K562 (cell line): ENCODE data around the gene CLDN24. TPM values are rescaled to one million over a fixed set of nuclear protein-coding genes. Genes with fewer than 3 reads are reported as not detected.

ENCODE experiments used
- ATAC-seq: fragments of 200-7000 bp; cut with Tn5 transposase; 3 replicates; pipeline ENCODE4 v1.9.1; 2020; ENCODE audit warnings: moderate library complexity
- BruUV-seq: library from RNA; stranded (reverse); fragments of 400-500 nt; replicated peaks from 2 replicates; lab custom pipeline; 2021; lab: Mats Ljungman, UMichigan
- CTCF ChIA-PET: fragments of 300-600 bp; formaldehyde crosslinking; extraction: SDS; loops from one replicate; lab custom pipeline; 2021; ENCODE audit warnings: low intra/inter-chr PET ratio; lab: Yijun Ruan, JAX
- POLR2A ChIA-PET: fragments of 300-600, 350-650 bp; sonication (Branson Sonifier 250); formaldehyde crosslinking; extraction: SDS; loops from one replicate; lab custom pipeline; 2021; ENCODE audit warnings: antibody characterized with exemption, inconsistent platforms; lab: Yijun Ruan, JAX
- DNase-seq, 4 experiments: peaks; one replicate each; pipeline versions ENCODE4 v3.0.0 to v3.0.0-alpha.2; 2011 to 2018; ENCODE audit warnings: low spot score in 3 of 4, mixed read lengths in 3 of 4; ENCODE audit errors: extremely low read depth in 1 of 4
- FAIRE-seq: peaks from 2 replicates; lab custom pipeline; 2011; peaks lifted over from hg19 to GRCh38; lab: Jason Lieb, UNC
- H2AFZ ChIP-seq: 2 replicates; pipeline ENCODE4 v1.6.0; 2011; ENCODE audit warnings: low read depth, low read length, control low read depth, inconsistent platforms
- H3K27ac ChIP-seq: fragments of 200-600 bp; 3 replicates; pipeline ENCODE4 v1.8.0; 2011; ENCODE audit warnings: low read depth, mild to moderate bottlenecking, control low read depth, inconsistent platforms, low read length, moderate library complexity, mixed read lengths; ENCODE audit errors: extremely low read depth
- H3K27me3 ChIP-seq, 2 experiments: fragments of 300-600 bp in 1 of 2; 2 replicates in 1 of 2; 3 replicates in 1 of 2; pipeline versions ENCODE4 v1.6.0 to v1.8.0; 2011; ENCODE audit warnings: inconsistent platforms in 2 of 2, low read length in 2 of 2, mild to moderate bottlenecking in 1 of 2, mixed read lengths in 1 of 2, moderate library complexity in 1 of 2; ENCODE audit not compliant: control insufficient read depth in 2 of 2, insufficient read depth in 2 of 2
- H3K36me3 ChIP-seq: fragments of 300-600 bp; 3 replicates; pipeline ENCODE4 v1.8.0; 2011; ENCODE audit warnings: mild to moderate bottlenecking, low read length, inconsistent platforms; ENCODE audit not compliant: control insufficient read depth, insufficient read depth
- H3K4me1 ChIP-seq, 2 experiments: fragments of 200-600 bp in 1 of 2; replicated peaks in 1 of 2; 2 replicates in 1 of 2; 3 replicates in 1 of 2; pipeline versions ENCODE4 v1.5.1 to v1.8.0; 2011; ENCODE audit warnings: inconsistent platforms in 2 of 2, low read length in 2 of 2, mild to moderate bottlenecking in 1 of 2, mixed read lengths in 1 of 2, moderate library complexity in 1 of 2; ENCODE audit not compliant: control insufficient read depth in 2 of 2, insufficient read depth in 2 of 2
- H3K4me2 ChIP-seq: 2 replicates; pipeline ENCODE4 v1.6.1; 2011; ENCODE audit warnings: low read length, control low read depth, inconsistent platforms, mixed read lengths; ENCODE audit not compliant: insufficient read depth
- H3K4me3 ChIP-seq: fragments of 200-600 bp; sonication (generic), shearing (Covaris generic); 2 replicates; pipeline ENCODE4 v1.5.1; 2016; ENCODE audit warnings: control low read depth, inconsistent platforms
- H3K79me2 ChIP-seq: fragments of 200-600 bp; 3 replicates; pipeline ENCODE4 v1.8.0; 2011; ENCODE audit warnings: low read length, inconsistent platforms; ENCODE audit not compliant: control insufficient read depth, insufficient read depth
- H3K9ac ChIP-seq, 2 experiments: 2 replicates each; pipeline versions ENCODE4 v1.6.0 to v1.6.1; 2011; ENCODE audit warnings: low read depth in 2 of 2, low read length in 2 of 2, control low read depth in 1 of 2, inconsistent platforms in 1 of 2, mild to moderate bottlenecking in 1 of 2, mixed read lengths in 1 of 2; ENCODE audit not compliant: insufficient read depth in 1 of 2
- H3K9me1 ChIP-seq: one replicate; pipeline ENCODE4 v1.6.0; 2011; ENCODE audit warnings: inconsistent platforms, mild to moderate bottlenecking, low read length, moderate library complexity; ENCODE audit not compliant: control insufficient read depth, insufficient read depth
- H3K9me3 ChIP-seq: replicated peaks from 2 replicates; pipeline ENCODE4 v1.5.1; 2011; ENCODE audit warnings: low read depth, low read length, inconsistent platforms; ENCODE audit not compliant: control insufficient read depth, insufficient read depth
- H4K20me1 ChIP-seq: replicated peaks from 2 replicates; pipeline ENCODE4 v1.6.1; 2011; ENCODE audit warnings: low read length, inconsistent platforms, mixed read lengths; ENCODE audit not compliant: control insufficient read depth, insufficient read depth
- ATF1 ChIP-seq, 2 experiments: fragments of 450-650 bp in 1 of 2; IDR thresholded peaks; 2 replicates each; pipeline ENCODE4 v1.6.1; 2016; ENCODE audit warnings: missing compliant biosample characterization in 1 of 2, missing genetic modification characterization in 1 of 2
- BRF1 ChIP-seq: IDR thresholded peaks from 3 replicates; pipeline ENCODE4 v1.6.1; 2011; ENCODE audit warnings: borderline replicate concordance, mild to moderate bottlenecking; ENCODE audit not compliant: insufficient read length; ENCODE audit errors: extremely low read depth
- CHCHD3 ChIP-seq: fragments of 250-450 bp; sonication (Bioruptor Pico); IDR thresholded peaks from 2 replicates; pipeline ENCODE4 v2.1.2; 2022; ENCODE audit warnings: mild to moderate bottlenecking
- GATA2 ChIP-seq: sonication (generic); formaldehyde crosslinking; IDR thresholded peaks from 2 replicates; pipeline ENCODE4 v1.4.0; 2020; ENCODE audit warnings: mild to moderate bottlenecking, missing genetic modification reagents
- NCOR1 ChIP-seq: fragments of 450-650 bp; IDR thresholded peaks from 2 replicates; pipeline ENCODE4 v1.6.1; 2016; ENCODE audit warnings: mild to moderate bottlenecking, moderate library complexity
- NFE2 ChIP-seq: IDR thresholded peaks from 2 replicates; pipeline ENCODE4 v1.6.1; 2014; ENCODE audit warnings: antibody characterized with exemption, low read depth
- NFIX ChIP-seq: fragments of 250-450 bp; sonication (Bioruptor Pico); IDR thresholded peaks from 2 replicates; pipeline ENCODE4 v1.4.0; 2020; ENCODE audit warnings: low read depth, mild to moderate bottlenecking, moderate library complexity
- NRF1 ChIP-seq, 2 experiments: fragments of 450-650 bp; IDR thresholded peaks in 1 of 2; conservative IDR thresholded peaks in 1 of 2; 2 replicates each; pipeline ENCODE4 v1.6.1; 2014; ENCODE audit warnings: mild to moderate bottlenecking in 2 of 2
- POLR2A ChIP-seq: fragments of 450-650 bp; conservative IDR thresholded peaks from 2 replicates; pipeline ENCODE4 v1.6.1; 2016
- POLR2G ChIP-seq: fragments of 200-400 bp; formaldehyde crosslinking; IDR thresholded peaks from 2 replicates; pipeline ENCODE4 v1.6.1; 2017; ENCODE audit warnings: low read depth, mild to moderate bottlenecking, antibody characterized with exemption, low read length, moderate library complexity
- STAT5A ChIP-seq: IDR thresholded peaks from 2 replicates; pipeline ENCODE4 v1.6.1; 2012; ENCODE audit warnings: low read length, inconsistent platforms, borderline replicate concordance
- TAF15 ChIP-seq: fragments of 200-400 bp; formaldehyde crosslinking; IDR thresholded peaks from 2 replicates; pipeline ENCODE4 v1.6.1; 2017; ENCODE audit warnings: mild to moderate bottlenecking, low read depth, low read length, moderate library complexity
- U2AF1 ChIP-seq: fragments of 200-400 bp; formaldehyde crosslinking; optimal IDR thresholded peaks from 2 replicates; pipeline ENCODE3; 2017; ENCODE audit warnings: mild to moderate bottlenecking, low read depth, low read length, moderate library complexity
- ZNF224 ChIP-seq: sonication (generic); formaldehyde crosslinking; IDR thresholded peaks from 2 replicates; pipeline ENCODE4 v1.8.0; 2022; ENCODE audit warnings: mild to moderate bottlenecking, missing genetic modification reagents
- ZNF253 ChIP-seq: fragments of 250-450 bp; sonication (Bioruptor Pico); conservative IDR thresholded peaks from 2 replicates; pipeline ENCODE4 v1.6.1; 2021; ENCODE audit warnings: mild to moderate bottlenecking
- ZNF644 ChIP-seq: fragments of 200-800 bp; sonication (Bioruptor generic); IDR thresholded peaks from 2 replicates; pipeline ENCODE4 v1.6.1; 2016; ENCODE audit warnings: low read depth, missing genetic modification characterization, missing compliant biosample characterization
- ZSCAN29 ChIP-seq: fragments of 450-650 bp; IDR thresholded peaks from 2 replicates; pipeline ENCODE4 v1.6.1; 2017
- WGBS: fragments of 100-300 bp; shearing (Covaris generic); methylation state at CpG from one replicate; pipeline ENCODE4 v1.1.6; 2016; ENCODE audit warnings: low coverage, mixed read lengths; ENCODE audit not compliant: insufficient coverage; ENCODE audit errors: missing lambda C conversion rate; 5-methylcytosine and 5-hydroxymethylcytosine counted together
- in situ Hi-C: fragments of 300-500 bp; cut with MboI; formaldehyde crosslinking; loops from 4 replicates; pipeline ENCODE4 v1.15.0; 2018; ENCODE audit warnings: inconsistent platforms, mixed read lengths
- intact Hi-C: fragments of 100-400 bp; cut with micrococcal nuclease; formaldehyde crosslinking; loops from 2 replicates; pipeline ENCODE4 v1.14.2; 2022
- polyA plus RNA-seq, 8 experiments: library from polyadenylated mRNA; depleted of rRNA in 4 of 8; stranded (reverse) in 5 of 8; unstranded in 3 of 8; fragments of >200 nt; fragmentation: Nextera tagmentation in 2 of 8; fragmentation: Illumina TruSeq in 1 of 8; extraction: Ambion mirVana in 2 of 8; extraction: Trizol in 1 of 8; gene quantifications; 2 replicates each; pipeline versions ENCODE4 v1.2.1 to v1.2.3, GENCODE V29; 2011 to 2014; ENCODE audit warnings: inconsistent platforms in 1 of 8, missing spikeins in 1 of 8
- total RNA-seq, 7 experiments: library from RNA; depleted of rRNA in 6 of 7; stranded (reverse); fragments of >200 nt in 6 of 7; fragmentation: Illumina TruSeq in 2 of 7; extraction: Trizol in 2 of 7; gene quantifications; 2 replicates each; pipeline versions ENCODE4 v1.2.1 to v1.2.3, GENCODE V29; 2011 to 2021; ENCODE audit warnings: low replicate concordance in 1 of 7
- TF ChIP-seq, protein P1 (sequence below): sonication (generic); formaldehyde crosslinking; IDR thresholded peaks from 2 replicates; pipeline ENCODE4 v1.5.0; 2020; ENCODE audit warnings: missing genetic modification reagents
- TF ChIP-seq, protein P2 (sequence below): sonication (generic); formaldehyde crosslinking; IDR thresholded peaks from 2 replicates; pipeline ENCODE4 v1.8.0; 2022; ENCODE audit warnings: mild to moderate bottlenecking, low read depth, missing genetic modification reagents

The CLDN24 gene
- total and polyA plus RNA-seq, 9 of the 15 experiments (the other 6 are each of a cell fraction or from before 2014, with no cell fraction given) = not detected

GRCh38 chr4:183328832-183329231, 6.6 kb upstream of the CLDN24 start (continued):
- TF ChIP-seq, protein P1, sequence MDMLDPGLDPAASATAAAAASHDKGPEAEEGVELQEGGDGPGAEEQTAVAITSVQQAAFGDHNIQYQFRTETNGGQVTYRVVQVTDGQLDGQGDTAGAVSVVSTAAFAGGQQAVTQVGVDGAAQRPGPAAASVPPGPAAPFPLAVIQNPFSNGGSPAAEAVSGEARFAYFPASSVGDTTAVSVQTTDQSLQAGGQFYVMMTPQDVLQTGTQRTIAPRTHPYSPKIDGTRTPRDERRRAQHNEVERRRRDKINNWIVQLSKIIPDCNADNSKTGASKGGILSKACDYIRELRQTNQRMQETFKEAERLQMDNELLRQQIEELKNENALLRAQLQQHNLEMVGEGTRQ (CRISPR knock-in tag) = no peak
- TF ChIP-seq NRF1 (conservative IDR thresholded peaks at IDR 0.05 in 1 of 2, IDR thresholded peaks at IDR 0.05 in 1 of 2) = no peak
- TF ChIP-seq, all 486 proteins: peak for 0

GRCh38 chr4:183327827-183328226, 5.6 kb upstream of the CLDN24 start:
- BruUV-seq = no TSS peak
- no peak for ATAC-seq
- DNase-seq = no peak

More at GRCh38 chr4:183327827-183328226, 5.6 kb upstream of the CLDN24 start:
- ChIA-PET CTCF (no interaction called here), POLR2A (interaction anchor here (1.5 kb wide), 1 partner anchor 11 kb away, joined by 4 read pairs; no protein-coding TSS in a partner anchor)
- intact Hi-C loops (no loop called here), in situ Hi-C loops (no loop called here)
- TF ChIP-seq GATA2 = no peak
- TF ChIP-seq, protein P2, sequence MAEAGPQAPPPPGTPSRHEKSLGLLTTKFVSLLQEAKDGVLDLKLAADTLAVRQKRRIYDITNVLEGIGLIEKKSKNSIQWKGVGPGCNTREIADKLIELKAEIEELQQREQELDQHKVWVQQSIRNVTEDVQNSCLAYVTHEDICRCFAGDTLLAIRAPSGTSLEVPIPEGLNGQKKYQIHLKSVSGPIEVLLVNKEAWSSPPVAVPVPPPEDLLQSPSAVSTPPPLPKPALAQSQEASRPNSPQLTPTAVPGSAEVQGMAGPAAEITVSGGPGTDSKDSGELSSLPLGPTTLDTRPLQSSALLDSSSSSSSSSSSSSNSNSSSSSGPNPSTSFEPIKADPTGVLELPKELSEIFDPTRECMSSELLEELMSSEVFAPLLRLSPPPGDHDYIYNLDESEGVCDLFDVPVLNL = no peak
- TF ChIP-seq POLR2G = no peak
- TF ChIP-seq TAF15 = no peak
- TF ChIP-seq ZSCAN29 = no peak
- TF ChIP-seq ZNF644 (tag) = no peak
- TF ChIP-seq U2AF1 = no peak
- TF ChIP-seq POLR2A = no peak
- TF ChIP-seq BRF1 = no peak
- TF ChIP-seq NCOR1 = no peak
- no peak for TF ChIP-seq CHCHD3 (CRISPR knock-in tag)
- TF ChIP-seq ZNF224 (CRISPR knock-in tag) = no peak
- no peak for TF ChIP-seq STAT5A
- no peak for TF ChIP-seq NFE2
- no peak for TF ChIP-seq ATF1 (CRISPR knock-in tag; IDR thresholded peaks at IDR 0.05)
- TF ChIP-seq ATF1 (tag; IDR thresholded peaks at IDR 0.05) = no peak
- no peak for TF ChIP-seq ZNF253 (CRISPR knock-in tag)
- no peak for TF ChIP-seq NFIX (CRISPR knock-in tag)
- 41% methylated on average over 7 of the region's 7 CpGs for WGBS
- Histone ChIP-seq H3K4me3 (no peak overlapping the region), H3K9me1 (no peaks in the 10 kb centered on the region), H3K27me3 (peaks cover 2 to 21% of the 10 kb centered on the region in 2 experiments; a peak in 2 of 5 replicates), H3K9me3 (peaks cover 3% of the 10 kb centered on the region; the same call in 1 of the 2 replicates), H3K36me3 (no peaks in the 10 kb centered on the region), H3K9ac (no peak overlapping the region), H3K79me2 (no peaks in the 10 kb centered on the region), H4K20me1 (no peaks in the 10 kb centered on the region), H3K4me1 (no peaks in the 10 kb centered on the region), H3K27ac (no peak overlapping the region), H3K4me2 (no peak overlapping the region), H2AFZ (no peak overlapping the region)
- no peak for FAIRE-seq
